K562 (cell line): ENCODE results near the gene NT5DC2. TPM values are rescaled to one million over a fixed set of nuclear protein-coding genes. Genes with fewer than 3 reads are reported as not detected.

ENCODE experiments used
- ATAC-seq: fragments of 200-7000 bp; cut with Tn5 transposase; 3 replicates; pipeline ENCODE4 v1.9.1; 2020; ENCODE audit warnings: moderate library complexity
- BruUV-seq: library from RNA; stranded (reverse); fragments of 400-500 nt; replicated peaks from 2 replicates; lab custom pipeline; 2021; lab: Mats Ljungman, UMichigan
- CTCF ChIA-PET: fragments of 300-600 bp; formaldehyde crosslinking; extraction: SDS; loops from one replicate; lab custom pipeline; 2021; ENCODE audit warnings: low intra/inter-chr PET ratio; lab: Yijun Ruan, JAX
- POLR2A ChIA-PET: fragments of 300-600, 350-650 bp; sonication (Branson Sonifier 250); formaldehyde crosslinking; extraction: SDS; loops from one replicate; lab custom pipeline; 2021; ENCODE audit warnings: antibody characterized with exemption, inconsistent platforms; lab: Yijun Ruan, JAX
- DNase-seq, 4 experiments: peaks; one replicate each; pipeline versions ENCODE4 v3.0.0 to v3.0.0-alpha.2; 2011 to 2018; ENCODE audit warnings: low spot score in 3 of 4, mixed read lengths in 3 of 4; ENCODE audit errors: extremely low read depth in 1 of 4
- FAIRE-seq: peaks from 2 replicates; lab custom pipeline; 2011; peaks lifted over from hg19 to GRCh38; lab: Jason Lieb, UNC
- H2AFZ ChIP-seq: 2 replicates; pipeline ENCODE4 v1.6.0; 2011; ENCODE audit warnings: low read depth, low read length, control low read depth, inconsistent platforms
- H3K27ac ChIP-seq: fragments of 200-600 bp; 3 replicates; pipeline ENCODE4 v1.8.0; 2011; ENCODE audit warnings: low read depth, mild to moderate bottlenecking, control low read depth, inconsistent platforms, low read length, moderate library complexity, mixed read lengths; ENCODE audit errors: extremely low read depth
- H3K27me3 ChIP-seq, 2 experiments: fragments of 300-600 bp in 1 of 2; 2 replicates in 1 of 2; 3 replicates in 1 of 2; pipeline versions ENCODE4 v1.6.0 to v1.8.0; 2011; ENCODE audit warnings: inconsistent platforms in 2 of 2, low read length in 2 of 2, mild to moderate bottlenecking in 1 of 2, mixed read lengths in 1 of 2, moderate library complexity in 1 of 2; ENCODE audit not compliant: control insufficient read depth in 2 of 2, insufficient read depth in 2 of 2
- H3K36me3 ChIP-seq: fragments of 300-600 bp; 3 replicates; pipeline ENCODE4 v1.8.0; 2011; ENCODE audit warnings: mild to moderate bottlenecking, low read length, inconsistent platforms; ENCODE audit not compliant: control insufficient read depth, insufficient read depth
- H3K4me1 ChIP-seq, 2 experiments: fragments of 200-600 bp in 1 of 2; replicated peaks in 1 of 2; 2 replicates in 1 of 2; 3 replicates in 1 of 2; pipeline versions ENCODE4 v1.5.1 to v1.8.0; 2011; ENCODE audit warnings: inconsistent platforms in 2 of 2, low read length in 2 of 2, mild to moderate bottlenecking in 1 of 2, mixed read lengths in 1 of 2, moderate library complexity in 1 of 2; ENCODE audit not compliant: control insufficient read depth in 2 of 2, insufficient read depth in 2 of 2
- H3K4me2 ChIP-seq: 2 replicates; pipeline ENCODE4 v1.6.1; 2011; ENCODE audit warnings: low read length, control low read depth, inconsistent platforms, mixed read lengths; ENCODE audit not compliant: insufficient read depth
- H3K4me3 ChIP-seq: fragments of 200-600 bp; sonication (generic), shearing (Covaris generic); 2 replicates; pipeline ENCODE4 v1.5.1; 2016; ENCODE audit warnings: control low read depth, inconsistent platforms
- H3K79me2 ChIP-seq: fragments of 200-600 bp; 3 replicates; pipeline ENCODE4 v1.8.0; 2011; ENCODE audit warnings: low read length, inconsistent platforms; ENCODE audit not compliant: control insufficient read depth, insufficient read depth
- H3K9ac ChIP-seq, 2 experiments: 2 replicates each; pipeline versions ENCODE4 v1.6.0 to v1.6.1; 2011; ENCODE audit warnings: low read depth in 2 of 2, low read length in 2 of 2, control low read depth in 1 of 2, inconsistent platforms in 1 of 2, mild to moderate bottlenecking in 1 of 2, mixed read lengths in 1 of 2; ENCODE audit not compliant: insufficient read depth in 1 of 2
- H3K9me1 ChIP-seq: one replicate; pipeline ENCODE4 v1.6.0; 2011; ENCODE audit warnings: inconsistent platforms, mild to moderate bottlenecking, low read length, moderate library complexity; ENCODE audit not compliant: control insufficient read depth, insufficient read depth
- H3K9me3 ChIP-seq: replicated peaks from 2 replicates; pipeline ENCODE4 v1.5.1; 2011; ENCODE audit warnings: low read depth, low read length, inconsistent platforms; ENCODE audit not compliant: control insufficient read depth, insufficient read depth
- H4K20me1 ChIP-seq: replicated peaks from 2 replicates; pipeline ENCODE4 v1.6.1; 2011; ENCODE audit warnings: low read length, inconsistent platforms, mixed read lengths; ENCODE audit not compliant: control insufficient read depth, insufficient read depth
- HEY1 ChIP-seq: fragments of 250-450 bp; sonication (Bioruptor Pico); IDR thresholded peaks from 2 replicates; pipeline ENCODE4 v1.5.0; 2020; ENCODE audit warnings: mild to moderate bottlenecking, moderate library complexity, borderline replicate concordance
- IFI16 ChIP-seq: fragments of 250-450 bp; sonication (Bioruptor Pico); IDR thresholded peaks from 2 replicates; pipeline ENCODE4 v2.1.2; 2022; ENCODE audit warnings: mild to moderate bottlenecking, inconsistent platforms
- NEUROD1 ChIP-seq: fragments of 150-350 bp; IDR thresholded peaks from 2 replicates; pipeline ENCODE4 v1.6.1; 2014; ENCODE audit warnings: borderline replicate concordance, low read length, low read depth; ENCODE audit not compliant: partially characterized antibody
- PPARD ChIP-seq: fragments of 250-450 bp; sonication (Bioruptor Pico); IDR thresholded peaks from 2 replicates; pipeline ENCODE4 v1.8.0; 2022; ENCODE audit warnings: inconsistent platforms, mild to moderate bottlenecking, moderate library complexity
- TBL1XR1 ChIP-seq, 2 experiments: IDR thresholded peaks; 2 replicates each; pipeline ENCODE4 v1.6.1; 2012; ENCODE audit warnings: improper control_type of control experiment in 2 of 2, low read length in 2 of 2, mild to moderate bottlenecking in 1 of 2
- WGBS: fragments of 100-300 bp; shearing (Covaris generic); methylation state at CpG from one replicate; pipeline ENCODE4 v1.1.6; 2016; ENCODE audit warnings: low coverage, mixed read lengths; ENCODE audit not compliant: insufficient coverage; ENCODE audit errors: missing lambda C conversion rate; 5-methylcytosine and 5-hydroxymethylcytosine counted together
- in situ Hi-C: fragments of 300-500 bp; cut with MboI; formaldehyde crosslinking; loops from 4 replicates; pipeline ENCODE4 v1.15.0; 2018; ENCODE audit warnings: inconsistent platforms, mixed read lengths
- intact Hi-C: fragments of 100-400 bp; cut with micrococcal nuclease; formaldehyde crosslinking; loops from 2 replicates; pipeline ENCODE4 v1.14.2; 2022
- polyA plus RNA-seq, 8 experiments: library from polyadenylated mRNA; depleted of rRNA in 4 of 8; stranded (reverse) in 5 of 8; unstranded in 3 of 8; fragments of >200 nt; fragmentation: Nextera tagmentation in 2 of 8; fragmentation: Illumina TruSeq in 1 of 8; extraction: Ambion mirVana in 2 of 8; extraction: Trizol in 1 of 8; gene quantifications; 2 replicates each; pipeline versions ENCODE4 v1.2.1 to v1.2.3, GENCODE V29; 2011 to 2014; ENCODE audit warnings: inconsistent platforms in 1 of 8, missing spikeins in 1 of 8
- total RNA-seq, 7 experiments: library from RNA; depleted of rRNA in 6 of 7; stranded (reverse); fragments of >200 nt in 6 of 7; fragmentation: Illumina TruSeq in 2 of 7; extraction: Trizol in 2 of 7; gene quantifications; 2 replicates each; pipeline versions ENCODE4 v1.2.1 to v1.2.3, GENCODE V29; 2011 to 2021; ENCODE audit warnings: low replicate concordance in 1 of 7
- TF ChIP-seq, protein P1 (sequence below): fragments of 250-450 bp; sonication (Bioruptor Pico); IDR thresholded peaks from 2 replicates; pipeline ENCODE4 v1.8.0; 2021; ENCODE audit warnings: moderate library complexity, mild to moderate bottlenecking, inconsistent platforms
- TF ChIP-seq, protein P2 (sequence below), 2 experiments: fragments of 150-350 bp in 1 of 2; IDR thresholded peaks; 2 replicates each; pipeline ENCODE4 v1.6.1; 2012 to 2016; ENCODE audit warnings: low read depth in 2 of 2, low read length in 2 of 2, mild to moderate bottlenecking in 1 of 2, moderate library complexity in 1 of 2

NT5DC2 gene
- total and polyA plus RNA-seq, 9 of the 15 experiments (the other 6 are each of a cell fraction or from before 2014, with no cell fraction given): 25.6 to 168 (median 122) TPM

DNA sequence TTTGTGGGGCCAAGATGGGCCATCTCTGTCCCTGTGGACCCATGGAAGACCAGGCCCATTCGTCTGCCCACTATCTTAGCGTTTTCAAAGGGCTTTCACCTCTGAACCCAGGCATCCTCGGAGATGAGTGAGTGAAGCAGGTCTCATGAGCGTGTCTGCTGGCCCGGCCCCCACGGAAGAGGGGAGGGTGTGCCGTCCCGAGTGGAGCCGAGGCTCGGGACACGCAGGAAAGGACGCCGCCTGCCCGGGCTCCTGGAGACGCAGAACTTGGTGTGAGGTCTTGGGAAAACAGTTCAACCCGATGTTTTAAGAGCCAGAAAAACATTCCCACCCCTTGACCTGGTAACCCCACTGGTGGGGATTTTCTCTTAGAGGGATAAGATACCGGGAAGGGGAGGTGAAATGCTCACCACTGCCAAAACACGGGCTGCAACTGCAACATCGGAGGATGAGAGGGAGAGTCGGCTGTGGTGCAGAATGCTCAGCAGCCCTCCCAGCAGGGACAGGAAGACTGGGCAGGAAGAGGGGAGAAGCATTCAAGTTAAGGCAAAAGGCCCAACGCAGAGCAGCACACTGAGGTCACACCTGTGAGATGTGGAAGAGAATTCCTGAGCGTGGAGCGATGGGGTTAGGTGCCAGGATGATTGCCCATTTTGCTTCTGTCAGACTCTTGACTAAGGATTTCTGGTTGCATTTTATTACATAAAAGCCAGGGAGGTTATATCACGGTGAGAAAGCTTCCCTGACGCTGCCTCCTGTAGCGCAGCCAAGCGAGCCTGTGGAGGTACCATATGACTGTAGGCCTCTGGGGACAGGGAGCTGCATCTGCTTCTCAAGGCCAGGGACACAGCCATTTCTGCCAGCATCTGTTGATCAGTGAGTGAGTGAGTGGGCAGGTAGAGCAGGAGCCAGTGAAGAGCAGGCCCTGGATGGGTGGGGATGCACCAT, 52.6 kb downstream of the NT5DC2 start:
- H3K4me2 ChIP-seq: no peak overlapping the region
- H3K9me3 ChIP-seq: no peaks in the 10 kb centered on the region
- H3K27ac ChIP-seq: no peak overlapping the region
- no peaks in the 10 kb centered on the region for H4K20me1 ChIP-seq
- WGBS: 94% methylated on average over 11 of the region's 27 CpGs
- intact Hi-C loops: loop anchor here (5.0 kb wide), 1 partner anchor 201 kb away; no protein-coding TSS in a partner anchor
- POLR2A ChIA-PET: no interaction called here
- BruUV-seq: TSS peak; percentile 14
- no peaks in the 10 kb centered on the region for H3K27me3 ChIP-seq
- no peaks in the 10 kb centered on the region for H3K9me1 ChIP-seq
- CTCF ChIA-PET: no interaction called here
- peak overlapping the region in 1 of 2 experiments; percentile 36; a peak in 1 of 4 replicates for H3K9ac ChIP-seq
- H3K4me3 ChIP-seq: no peak overlapping the region
- ATAC-seq: no peak
- no peak for DNase-seq
- H3K79me2 ChIP-seq: no peaks in the 10 kb centered on the region
- H2AFZ ChIP-seq: no peak overlapping the region
- no peak for FAIRE-seq
- in situ Hi-C loops: no loop called here
- TF ChIP-seq PPARD (CRISPR knock-in tag): no peak
- TF ChIP-seq IFI16 (CRISPR knock-in tag): no peak
- no peak for TF ChIP-seq TBL1XR1 (IDR thresholded peaks at IDR 0.05; ENCODE audit: low read length in 2 of 2)
- TF ChIP-seq NEUROD1: no peak
- TF ChIP-seq, protein P1, sequence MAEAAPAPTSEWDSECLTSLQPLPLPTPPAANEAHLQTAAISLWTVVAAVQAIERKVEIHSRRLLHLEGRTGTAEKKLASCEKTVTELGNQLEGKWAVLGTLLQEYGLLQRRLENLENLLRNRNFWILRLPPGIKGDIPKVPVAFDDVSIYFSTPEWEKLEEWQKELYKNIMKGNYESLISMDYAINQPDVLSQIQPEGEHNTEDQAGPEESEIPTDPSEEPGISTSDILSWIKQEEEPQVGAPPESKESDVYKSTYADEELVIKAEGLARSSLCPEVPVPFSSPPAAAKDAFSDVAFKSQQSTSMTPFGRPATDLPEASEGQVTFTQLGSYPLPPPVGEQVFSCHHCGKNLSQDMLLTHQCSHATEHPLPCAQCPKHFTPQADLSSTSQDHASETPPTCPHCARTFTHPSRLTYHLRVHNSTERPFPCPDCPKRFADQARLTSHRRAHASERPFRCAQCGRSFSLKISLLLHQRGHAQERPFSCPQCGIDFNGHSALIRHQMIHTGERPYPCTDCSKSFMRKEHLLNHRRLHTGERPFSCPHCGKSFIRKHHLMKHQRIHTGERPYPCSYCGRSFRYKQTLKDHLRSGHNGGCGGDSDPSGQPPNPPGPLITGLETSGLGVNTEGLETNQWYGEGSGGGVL (CRISPR knock-in tag): no peak
- no peak for TF ChIP-seq HEY1 (CRISPR knock-in tag)
- TF ChIP-seq, protein P2, sequence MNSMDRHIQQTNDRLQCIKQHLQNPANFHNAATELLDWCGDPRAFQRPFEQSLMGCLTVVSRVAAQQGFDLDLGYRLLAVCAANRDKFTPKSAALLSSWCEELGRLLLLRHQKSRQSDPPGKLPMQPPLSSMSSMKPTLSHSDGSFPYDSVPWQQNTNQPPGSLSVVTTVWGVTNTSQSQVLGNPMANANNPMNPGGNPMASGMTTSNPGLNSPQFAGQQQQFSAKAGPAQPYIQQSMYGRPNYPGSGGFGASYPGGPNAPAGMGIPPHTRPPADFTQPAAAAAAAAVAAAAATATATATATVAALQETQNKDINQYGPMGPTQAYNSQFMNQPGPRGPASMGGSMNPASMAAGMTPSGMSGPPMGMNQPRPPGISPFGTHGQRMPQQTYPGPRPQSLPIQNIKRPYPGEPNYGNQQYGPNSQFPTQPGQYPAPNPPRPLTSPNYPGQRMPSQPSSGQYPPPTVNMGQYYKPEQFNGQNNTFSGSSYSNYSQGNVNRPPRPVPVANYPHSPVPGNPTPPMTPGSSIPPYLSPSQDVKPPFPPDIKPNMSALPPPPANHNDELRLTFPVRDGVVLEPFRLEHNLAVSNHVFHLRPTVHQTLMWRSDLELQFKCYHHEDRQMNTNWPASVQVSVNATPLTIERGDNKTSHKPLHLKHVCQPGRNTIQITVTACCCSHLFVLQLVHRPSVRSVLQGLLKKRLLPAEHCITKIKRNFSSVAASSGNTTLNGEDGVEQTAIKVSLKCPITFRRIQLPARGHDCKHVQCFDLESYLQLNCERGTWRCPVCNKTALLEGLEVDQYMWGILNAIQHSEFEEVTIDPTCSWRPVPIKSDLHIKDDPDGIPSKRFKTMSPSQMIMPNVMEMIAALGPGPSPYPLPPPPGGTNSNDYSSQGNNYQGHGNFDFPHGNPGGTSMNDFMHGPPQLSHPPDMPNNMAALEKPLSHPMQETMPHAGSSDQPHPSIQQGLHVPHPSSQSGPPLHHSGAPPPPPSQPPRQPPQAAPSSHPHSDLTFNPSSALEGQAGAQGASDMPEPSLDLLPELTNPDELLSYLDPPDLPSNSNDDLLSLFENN (IDR thresholded peaks at IDR 0.05; ENCODE audit: low read depth in 2 of 2, low read length in 2 of 2): no peak
- peaks cover 0 to 9% of the 10 kb centered on the region in 2 experiments; a peak in 2 of 5 replicates for H3K4me1 ChIP-seq
- H3K36me3 ChIP-seq: peaks cover 72% of the 10 kb centered on the region; the same call in 2 of the 3 replicates
